Esophagus squamous epithelium (tissue), 5 donors: Measurements from ENCODE around the gene SRRM4. TPM values are rescaled to one million over a fixed set of nuclear protein-coding genes. Genes with fewer than 3 reads are reported as not detected.

Experiments
- DNase-seq: peaks from one replicate; lab custom pipeline; 2025; lab: John Stamatoyannopoulos, UW
- H3K27ac ChIP-seq, 4 donors: fragments of 200-600 bp; sonication (generic); one replicate each; pipeline ENCODE4 v1.5.1; 2016 to 2019; ENCODE audit warnings: mild to moderate bottlenecking in 1 of 4
- H3K27me3 ChIP-seq, 4 donors: fragments of 200-600 bp; sonication (generic); 1 replicate in 3 of 4; 2 replicates in 1 of 4; pipeline versions ENCODE4 v1.5.1 to v1.6.0; 2017 to 2021; ENCODE audit warnings: antibody characterized with exemption in 1 of 4
- H3K36me3 ChIP-seq, 3 donors: fragments of 200-600 bp; sonication (generic); one replicate each; pipeline ENCODE4 v1.5.1; 2016 to 2019
- H3K4me1 ChIP-seq, 3 donors: fragments of 200-600 bp; sonication (generic); one replicate each; pipeline ENCODE4 v1.5.1; 2017 to 2019
- H3K4me3 ChIP-seq, 4 donors: fragments of 200-600 bp; sonication (generic); 1 replicate in 3 of 4; 2 replicates in 1 of 4; pipeline ENCODE4 v1.5.1; 2016 to 2019; ENCODE audit warnings: mild to moderate bottlenecking in 2 of 4, moderate library complexity in 1 of 4
- H3K9me3 ChIP-seq, 3 donors: fragments of 200-600 bp; sonication (generic); one replicate each; pipeline ENCODE4 v1.5.1; 2016 to 2019
- CTCF ChIP-seq, 6 experiments: fragments of 450-650 bp in 4 of 6; fragments of 200-600 bp in 2 of 6; sonication (generic) in 2 of 6; IDR thresholded peaks; one replicate each; pipeline ENCODE4 v1.5.1; 2016 to 2019; ENCODE audit warnings: antibody characterized with exemption in 6 of 6, mild to moderate bottlenecking in 4 of 6, moderate library complexity in 4 of 6
- POLR2A ChIP-seq, 4 donors: fragments of 450-650 bp; IDR thresholded peaks; one replicate each; pipeline ENCODE4 v1.6.1; 2017; ENCODE audit warnings: antibody characterized with exemption in 4 of 4, mild to moderate bottlenecking in 4 of 4, moderate library complexity in 3 of 4
- WGBS, 2 donors: methylation state at CpG; one replicate each; pipeline ENCODE4 v1.1.5; 2018; 5-methylcytosine and 5-hydroxymethylcytosine counted together
- intact Hi-C: fragments of 100-400 bp; cut with DNase I; formaldehyde crosslinking; loops from one replicate; pipeline ENCODE4 v1.15.0; 2022
- total RNA-seq, 4 donors: library from RNA; depleted of rRNA; stranded (reverse); fragments of >200 nt; gene quantifications; one replicate each; pipeline ENCODE4 v1.1.0, GENCODE V29; 2016
- donor health status: DM: yes; HTN: yes; CAD: no.

SRRM4 gene
- total RNA-seq, 4 donors from 2014 or later, result not detected

- Histone ChIP-seq H3K4me1 (no peaks in the 10 kb centered on the region), H3K27me3 (peaks cover 0 to 60% (median 0%) of the 10 kb centered on the region in 4 donors), H3K4me3 (no peak overlapping the region), H3K27ac (no peak overlapping the region), H3K36me3 (no peaks in the 10 kb centered on the region), H3K9me3 (no peaks in the 10 kb centered on the region)
- no peak for TF ChIP-seq CTCF (IDR thresholded peaks at IDR 0.05)
- TF ChIP-seq POLR2A (IDR thresholded peaks at IDR 0.05), result no peak
- 37 to 52% methylated on average over 9 of the region's 9 CpGs for WGBS, 2 donors
- intact Hi-C loops, result no loop called here
- DNase-seq, result no peak
Measured at GRCh38 chr12:119068129-119068856, 87.0 kb downstream of the SRRM4 start.

GRCh38 chr12:119069147-119069642 lies 87.9 kb downstream of the SRRM4 start:
- H3K4me3 ChIP-seq, result no peak overlapping the region
- no peaks in the 10 kb centered on the region for H3K36me3 ChIP-seq
- H3K27me3 ChIP-seq, result peaks cover 0 to 60% (median 0%) of the 10 kb centered on the region in 4 donors
- 8 to 16% methylated on average over 8 of the region's 8 CpGs for WGBS, 2 donors
- no peak for DNase-seq
- H3K4me1 ChIP-seq, result no peaks in the 10 kb centered on the region
- H3K9me3 ChIP-seq, result no peaks in the 10 kb centered on the region
- intact Hi-C loops, result no loop called here
- TF ChIP-seq POLR2A (IDR thresholded peaks at IDR 0.05) (no peak), CTCF (IDR thresholded peaks at IDR 0.05) (no peak)
- H3K27ac ChIP-seq, result no peak overlapping the region

- H3K27me3 ChIP-seq, result peaks cover 0 to 60% (median 0%) of the 10 kb centered on the region in 4 donors
- TF ChIP-seq POLR2A (IDR thresholded peaks at IDR 0.05) (no peak), CTCF (IDR thresholded peaks at IDR 0.05) (no peak)
- H3K9me3 ChIP-seq, result no peaks in the 10 kb centered on the region
- H3K27ac ChIP-seq, result no peak overlapping the region
- H3K4me1 ChIP-seq, result no peaks in the 10 kb centered on the region
- DNase-seq, result no peak
- H3K4me3 ChIP-seq, result no peak overlapping the region
- intact Hi-C loops, result no loop called here
- WGBS, 2 donors, result 67% methylated on average over 6 of the region's 6 CpGs
- H3K36me3 ChIP-seq, result no peaks in the 10 kb centered on the region
Measured at GRCh38 chr12:119071176-119071575, 89.8 kb downstream of the SRRM4 start.

GRCh38 chr12:119071638-119072231 lies 90.4 kb downstream of the SRRM4 start:
- 66 to 87% methylated on average over 5 of the region's 5 CpGs for WGBS, 2 donors
- Histone ChIP-seq H3K27ac (no peak overlapping the region), H3K27me3 (peaks cover 0 to 59% (median 0%) of the 10 kb centered on the region in 4 donors), H3K4me3 (no peak overlapping the region), H3K4me1 (no peaks in the 10 kb centered on the region), H3K9me3 (no peaks in the 10 kb centered on the region), H3K36me3 (no peaks in the 10 kb centered on the region)
- intact Hi-C loops, result no loop called here
- TF ChIP-seq CTCF (IDR thresholded peaks at IDR 0.05) (no peak), POLR2A (IDR thresholded peaks at IDR 0.05) (no peak)
- no peak for DNase-seq

- H3K4me3 ChIP-seq, result no peak overlapping the region
- H3K4me1 ChIP-seq, result no peaks in the 10 kb centered on the region
- no peaks in the 10 kb centered on the region for H3K36me3 ChIP-seq
- H3K27me3 ChIP-seq, result peaks cover 0 to 54% (median 0%) of the 10 kb centered on the region in 4 donors
- WGBS, 2 donors, result 44% methylated on average over 6 of the region's 6 CpGs; no CpG with 5 or more reads in 1 of the 2 donors
- H3K27ac ChIP-seq, result no peak overlapping the region
- TF ChIP-seq POLR2A (IDR thresholded peaks at IDR 0.05) (no peak), CTCF (IDR thresholded peaks at IDR 0.05) (no peak)
- H3K9me3 ChIP-seq, result no peaks in the 10 kb centered on the region
- no peak for DNase-seq
- intact Hi-C loops, result no loop called here
Measured at GRCh38 chr12:119072440-119072839, 91.1 kb downstream of the SRRM4 start.
